Liver (tissue), 3 donors: ENCODE measurements around the gene COPE.

Source experiments
- ATF3 ChIP-seq: IDR thresholded peaks from 2 replicates; pipeline ENCODE4 v1.6.1; 2016; ENCODE audit warnings: antibody characterized with exemption
- CTCF ChIP-seq: fragments of 150-350 bp; IDR thresholded peaks from 2 replicates; pipeline ENCODE4 v1.5.1; 2017; ENCODE audit warnings: improper control_type of control experiment, low read depth, low read length; ENCODE audit not compliant: missing input control
- MAX ChIP-seq: IDR thresholded peaks from 2 replicates; pipeline ENCODE4 v1.6.1; 2016; ENCODE audit warnings: antibody characterized with exemption
- REST ChIP-seq: IDR thresholded peaks from 2 replicates; pipeline ENCODE4 v1.6.1; 2016; ENCODE audit warnings: antibody characterized with exemption, mild to moderate bottlenecking
- TAF1 ChIP-seq: conservative IDR thresholded peaks from 2 replicates; pipeline ENCODE4 v1.6.1; 2016; ENCODE audit warnings: antibody characterized with exemption, mild to moderate bottlenecking
- YY1 ChIP-seq: IDR thresholded peaks from 2 replicates; pipeline ENCODE4 v1.6.1; 2016; ENCODE audit warnings: antibody characterized with exemption, mild to moderate bottlenecking
- donor health status: healthy.
- donor health status: healthy.

- TF ChIP-seq CTCF: no peak
- no peak for TF ChIP-seq ATF3
- no peak for TF ChIP-seq TAF1
- TF ChIP-seq YY1: no peak
- TF ChIP-seq MAX: no peak
- no peak for TF ChIP-seq REST
Observed at GRCh38 chr19:18946335-18946734, 27.1 kb upstream of the COPE start.
